ENCODE data around the gene SCO1. TPM values are rescaled to one million over a fixed set of nuclear protein-coding genes. Genes with fewer than 3 reads are reported as not detected.

Gene SCO1
- total RNA-seq, 2 experiments from 2014 or later = 55.1 to 56.1 TPM

GRCh38 chr17:10622617-10623485 is 74.5 kb downstream of the SCO1 start:
- Mint-ChIP-seq H3K4me3 (no peak overlapping the region), H3K4me1 (peaks cover 4% of the 10 kb centered on the region), H3K9me3 (no peaks in the 10 kb centered on the region), H3K36me3 (no peaks in the 10 kb centered on the region), H3K27ac (no peak overlapping the region), H3K27me3 (peaks cover 4% of the 10 kb centered on the region)
- no peak for DNase-seq

Other genes with a start within 250 kb of the SCO1 start
- not detected for gene MYH4, start 228.0 kb downstream of the SCO1 start, total RNA-seq
- gene MYH1, start 179.0 kb downstream of the SCO1 start, total RNA-seq = not detected
- not detected for gene MYH2, start 147.9 kb downstream of the SCO1 start, total RNA-seq
- 1 to 10 TPM; 3.2 to 3.4 TPM for gene MYH3, start 40.2 kb downstream of the SCO1 start, total RNA-seq
- 10 to 100 TPM; 12.9 to 13.2 TPM for gene ADPRM, start 61 bp upstream of the SCO1 start, total RNA-seq
- gene TMEM220, start 32.5 kb upstream of the SCO1 start, total RNA-seq = 1 to 10 TPM; 1.6 to 2.5 TPM
- not detected for gene TMEM238L, start 106.6 kb upstream of the SCO1 start, total RNA-seq
- not detected for gene PIRT, start 140.6 kb upstream of the SCO1 start, total RNA-seq

Data from activated naive CD8-positive, alpha-beta T cell treated with anti-CD3 and anti-CD28 coated beads for 36 hours (primary cell).